Measurements from ENCODE around the gene KLC1.

Gene KLC1

GRCh38 chr14:103707329-103708263 lies 78.6 kb downstream of the KLC1 start:
- DNase-seq (ENCODE audit: low spot score) = no peak
- ChIA-PET CTCF (no interaction called here), POLR2A (ENCODE audit: low non-redundant PET) (no interaction called here)
- peak overlapping the region; percentile 99 for H3K27ac ChIP-seq
- TF ChIP-seq, protein P1, sequence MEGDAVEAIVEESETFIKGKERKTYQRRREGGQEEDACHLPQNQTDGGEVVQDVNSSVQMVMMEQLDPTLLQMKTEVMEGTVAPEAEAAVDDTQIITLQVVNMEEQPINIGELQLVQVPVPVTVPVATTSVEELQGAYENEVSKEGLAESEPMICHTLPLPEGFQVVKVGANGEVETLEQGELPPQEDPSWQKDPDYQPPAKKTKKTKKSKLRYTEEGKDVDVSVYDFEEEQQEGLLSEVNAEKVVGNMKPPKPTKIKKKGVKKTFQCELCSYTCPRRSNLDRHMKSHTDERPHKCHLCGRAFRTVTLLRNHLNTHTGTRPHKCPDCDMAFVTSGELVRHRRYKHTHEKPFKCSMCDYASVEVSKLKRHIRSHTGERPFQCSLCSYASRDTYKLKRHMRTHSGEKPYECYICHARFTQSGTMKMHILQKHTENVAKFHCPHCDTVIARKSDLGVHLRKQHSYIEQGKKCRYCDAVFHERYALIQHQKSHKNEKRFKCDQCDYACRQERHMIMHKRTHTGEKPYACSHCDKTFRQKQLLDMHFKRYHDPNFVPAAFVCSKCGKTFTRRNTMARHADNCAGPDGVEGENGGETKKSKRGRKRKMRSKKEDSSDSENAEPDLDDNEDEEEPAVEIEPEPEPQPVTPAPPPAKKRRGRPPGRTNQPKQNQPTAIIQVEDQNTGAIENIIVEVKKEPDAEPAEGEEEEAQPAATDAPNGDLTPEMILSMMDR (conservative IDR thresholded peaks at IDR 0.05; ENCODE audit: low read depth) = no peak

- TF ChIP-seq, protein P1 (conservative IDR thresholded peaks at IDR 0.05; ENCODE audit: low read depth) = no peak
- H3K27ac ChIP-seq = peak overlapping the region; percentile 99
- CTCF ChIA-PET = interaction anchor here (1.1 kb wide), 1 partner anchor 10 kb away, joined by 3 read pairs; no protein-coding TSS in a partner anchor
- DNase-seq (ENCODE audit: low spot score) = no peak
- POLR2A ChIA-PET (ENCODE audit: low non-redundant PET) = no interaction called here
These were observed 79.8 kb downstream of the KLC1 start for GRCh38 chr14:103708750-103709187.

GRCh38 chr14:103709814-103710213 lies 80.8 kb downstream of the KLC1 start:
- POLR2A ChIA-PET (ENCODE audit: low non-redundant PET) = no interaction called here
- TF ChIP-seq, protein P1 (conservative IDR thresholded peaks at IDR 0.05; ENCODE audit: low read depth) = no peak
- peak overlapping the region; percentile 99 for H3K27ac ChIP-seq
- CTCF ChIA-PET = interaction anchor here (0.6 to 0.7 kb wide), 2 partner anchors 10 to 17 kb away, joined by 3 to 4 read pairs; no protein-coding TSS in a partner anchor
- DNase-seq (ENCODE audit: low spot score) = no peak

GRCh38 chr14:103710771-103711377 lies 81.9 kb downstream of the KLC1 start:
- POLR2A ChIA-PET (ENCODE audit: low non-redundant PET) = no interaction called here
- H3K27ac ChIP-seq = peak overlapping the region; percentile 99
- no peak for DNase-seq (ENCODE audit: low spot score)
- TF ChIP-seq, protein P1 (conservative IDR thresholded peaks at IDR 0.05; ENCODE audit: low read depth) = no peak
- CTCF ChIA-PET = no interaction called here

DNA sequence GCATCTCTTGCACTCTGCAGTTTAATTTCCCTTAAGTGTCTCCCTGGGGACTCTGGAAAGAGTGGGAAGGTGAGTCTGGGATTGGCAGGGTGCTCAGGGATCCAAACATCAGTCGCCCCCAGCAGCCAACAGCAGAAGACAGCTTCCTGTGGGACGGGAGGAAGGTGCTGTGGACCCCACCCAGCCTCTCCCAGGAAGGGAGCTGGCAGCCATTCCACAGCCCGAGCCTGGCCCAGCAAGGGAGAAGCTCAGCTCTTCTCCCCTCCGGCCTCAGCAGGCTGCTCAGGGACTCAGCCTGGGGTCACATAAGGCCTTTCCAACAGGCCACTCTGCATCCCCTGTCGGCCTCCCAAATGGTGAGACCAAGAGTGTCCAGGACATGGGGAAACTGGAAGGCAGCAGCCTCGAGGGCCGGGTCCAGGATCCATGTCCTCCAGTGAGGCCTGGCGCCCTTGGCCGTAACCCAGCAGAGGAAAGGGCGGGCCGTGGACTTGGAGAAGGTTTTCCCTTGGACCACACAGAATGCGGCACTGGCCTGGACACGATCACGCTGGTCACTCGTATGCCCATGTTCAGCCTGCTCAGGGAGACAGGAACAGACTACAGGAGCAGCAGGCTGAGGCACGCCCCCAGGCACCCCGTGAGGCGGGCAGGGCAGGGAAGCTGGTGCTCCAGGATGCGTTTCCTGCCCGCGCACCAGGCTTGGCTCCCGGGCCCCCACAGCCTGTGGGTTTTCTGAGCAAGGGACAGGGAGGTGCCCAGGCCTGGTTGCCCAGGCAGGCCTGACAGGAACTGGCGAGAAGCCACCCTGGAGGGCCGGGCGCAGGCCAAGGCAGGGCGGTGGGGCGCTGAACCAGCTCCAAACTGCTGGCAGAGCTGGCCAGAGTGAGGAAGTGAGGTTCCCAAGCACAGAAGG lies 82.8 kb downstream of the KLC1 start:
- DNase-seq (ENCODE audit: low spot score) = peak; percentile 67
- peak overlapping the region; percentile 99 for H3K27ac ChIP-seq
- TF ChIP-seq, protein P1 (conservative IDR thresholded peaks at IDR 0.05; ENCODE audit: low read depth) = no peak
- CTCF ChIA-PET = interaction anchor here (0.6 to 0.7 kb wide), 2 partner anchors 14 to 392 kb away, joined by 3 read pairs; no protein-coding TSS in a partner anchor
- POLR2A ChIA-PET (ENCODE audit: low non-redundant PET) = no interaction called here
